IPS DF 19.7 (cell line): ENCODE data around the gene TESK1.

ENCODE experiments used
- DNase-seq: peaks from one replicate; pipeline ENCODE4 v3.0.0-alpha.2; 2013; ENCODE audit warnings: low read depth, low spot score

The TESK1 gene, protein sequence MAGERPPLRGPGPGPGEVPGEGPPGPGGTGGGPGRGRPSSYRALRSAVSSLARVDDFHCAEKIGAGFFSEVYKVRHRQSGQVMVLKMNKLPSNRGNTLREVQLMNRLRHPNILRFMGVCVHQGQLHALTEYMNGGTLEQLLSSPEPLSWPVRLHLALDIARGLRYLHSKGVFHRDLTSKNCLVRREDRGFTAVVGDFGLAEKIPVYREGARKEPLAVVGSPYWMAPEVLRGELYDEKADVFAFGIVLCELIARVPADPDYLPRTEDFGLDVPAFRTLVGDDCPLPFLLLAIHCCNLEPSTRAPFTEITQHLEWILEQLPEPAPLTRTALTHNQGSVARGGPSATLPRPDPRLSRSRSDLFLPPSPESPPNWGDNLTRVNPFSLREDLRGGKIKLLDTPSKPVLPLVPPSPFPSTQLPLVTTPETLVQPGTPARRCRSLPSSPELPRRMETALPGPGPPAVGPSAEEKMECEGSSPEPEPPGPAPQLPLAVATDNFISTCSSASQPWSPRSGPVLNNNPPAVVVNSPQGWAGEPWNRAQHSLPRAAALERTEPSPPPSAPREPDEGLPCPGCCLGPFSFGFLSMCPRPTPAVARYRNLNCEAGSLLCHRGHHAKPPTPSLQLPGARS

DNA sequence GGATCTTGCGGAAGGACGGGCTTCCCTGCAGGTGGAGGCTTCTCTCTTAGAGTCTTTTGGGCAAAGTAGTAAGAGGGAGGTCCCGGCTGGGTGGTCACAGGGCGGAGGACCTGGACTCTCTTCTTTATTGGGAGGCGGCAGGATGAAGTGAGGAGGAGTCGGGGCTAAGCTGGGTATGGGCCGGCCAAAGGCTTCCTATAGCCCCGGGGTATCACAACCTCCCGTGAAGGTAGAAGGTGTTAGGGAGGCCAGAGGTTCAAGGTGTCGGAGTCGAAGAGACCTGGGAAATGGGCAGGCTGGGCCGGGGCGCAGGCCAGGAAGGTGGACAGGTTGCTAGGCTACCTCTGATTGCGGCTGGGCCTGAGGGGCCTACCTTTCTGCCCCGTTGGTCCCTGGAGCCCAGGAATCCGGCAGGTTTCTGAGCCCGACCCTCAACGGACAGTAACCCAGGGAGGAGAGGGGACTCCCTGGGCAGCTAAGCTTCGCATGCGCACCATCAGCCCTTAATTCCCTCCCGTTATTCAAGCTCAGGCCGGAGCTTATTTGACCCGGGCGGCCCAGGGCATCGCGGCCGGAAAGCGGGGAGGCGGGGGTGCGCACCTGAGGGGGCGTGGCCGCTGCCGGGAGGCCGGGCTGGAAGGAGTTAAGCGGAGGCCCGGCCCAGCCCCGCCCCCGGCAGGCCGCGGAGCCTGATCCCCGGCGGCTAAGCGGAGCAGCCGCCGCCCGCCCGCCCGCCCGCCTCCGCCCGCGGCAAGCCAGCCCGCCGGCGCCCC is at the start of gene TESK1:
TESK1 (plus strand) TSS at position 685 of the 773 bp plus-strand sequence. CDS start 358 bp downstream, outside the sequence.
- no peak for DNase-seq

DNA sequence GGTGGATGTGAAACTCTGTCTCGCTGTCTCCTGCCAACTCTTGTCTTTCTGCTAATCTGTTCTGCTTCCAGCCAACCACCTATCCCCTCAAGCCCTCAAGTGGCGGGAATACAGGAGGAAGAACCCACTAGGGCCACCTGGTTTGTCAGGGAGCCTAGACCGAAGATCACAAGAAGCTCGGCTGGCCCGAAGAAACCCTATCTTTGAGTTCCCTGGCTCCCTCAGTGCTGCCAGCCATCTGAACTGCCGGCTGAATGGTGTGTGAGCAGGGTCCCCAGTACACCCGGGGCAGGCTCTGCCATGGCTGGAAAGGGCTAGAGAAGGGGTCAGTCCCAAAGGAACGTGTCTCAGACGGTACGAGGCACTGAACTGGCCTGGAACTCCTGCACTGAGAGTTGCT is 49.2 kb upstream of the TESK1 start:
- DNase-seq, result no peak

DNA sequence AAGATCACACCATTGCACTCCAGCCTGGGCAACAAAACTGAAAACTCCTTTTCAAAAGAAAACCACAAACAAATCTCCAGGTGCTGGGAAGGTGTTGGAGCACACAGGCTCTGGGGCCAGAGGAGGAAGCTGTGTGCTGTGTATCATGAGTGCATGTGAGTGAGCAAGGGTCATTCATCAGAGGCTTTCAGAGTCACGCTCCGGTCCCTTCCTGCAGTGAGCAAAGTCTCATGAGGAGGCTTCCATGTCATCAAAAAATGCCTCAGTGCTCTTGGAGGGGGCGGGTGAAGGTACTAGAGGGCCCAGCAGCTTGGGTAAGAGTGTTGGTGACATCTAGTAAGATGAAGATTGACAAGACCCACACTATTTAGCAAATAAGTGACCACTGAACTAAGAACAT is 48.3 kb upstream of the TESK1 start:
- no peak for DNase-seq

DNA sequence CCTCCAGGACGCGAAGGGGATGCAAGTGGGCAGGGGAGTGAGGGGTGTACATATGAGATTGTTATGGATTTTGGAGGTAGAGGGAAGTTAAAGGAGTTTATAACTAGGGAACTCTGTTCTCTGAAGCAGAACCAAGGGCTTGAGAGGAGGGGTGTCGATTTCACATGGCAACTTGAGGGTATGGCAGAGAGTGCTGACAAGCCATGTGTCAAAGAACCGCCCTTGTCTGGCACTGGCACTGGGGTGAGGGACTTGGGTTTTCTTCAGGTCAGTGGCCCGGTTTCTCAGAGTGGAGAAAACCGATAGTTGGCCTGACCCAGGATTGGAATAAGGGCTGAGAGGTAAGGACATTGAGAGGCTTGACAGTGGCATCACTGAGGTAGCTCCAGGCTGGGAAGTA is 47.7 kb upstream of the TESK1 start:
- DNase-seq, result no peak

DNA sequence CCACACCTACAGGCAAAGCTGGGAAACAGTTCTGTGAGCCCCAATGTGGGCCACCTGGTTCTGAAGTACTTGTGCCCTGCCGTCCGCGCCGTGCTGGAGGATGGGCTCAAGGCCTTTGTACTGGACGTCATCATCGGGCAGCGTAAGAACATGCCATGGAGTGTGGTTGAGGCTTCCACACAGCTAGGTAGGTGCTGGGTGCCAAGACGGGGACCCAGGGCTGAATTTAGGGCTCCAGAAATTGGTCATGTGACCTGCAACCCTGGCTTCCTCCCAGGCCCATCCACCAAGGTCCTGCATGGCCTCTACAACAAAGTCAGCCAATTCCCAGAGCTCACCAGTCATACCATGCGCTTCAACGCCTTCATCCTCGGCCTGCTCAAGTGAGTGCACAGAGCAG is 46.9 kb upstream of the TESK1 start:
- no peak for DNase-seq

DNA sequence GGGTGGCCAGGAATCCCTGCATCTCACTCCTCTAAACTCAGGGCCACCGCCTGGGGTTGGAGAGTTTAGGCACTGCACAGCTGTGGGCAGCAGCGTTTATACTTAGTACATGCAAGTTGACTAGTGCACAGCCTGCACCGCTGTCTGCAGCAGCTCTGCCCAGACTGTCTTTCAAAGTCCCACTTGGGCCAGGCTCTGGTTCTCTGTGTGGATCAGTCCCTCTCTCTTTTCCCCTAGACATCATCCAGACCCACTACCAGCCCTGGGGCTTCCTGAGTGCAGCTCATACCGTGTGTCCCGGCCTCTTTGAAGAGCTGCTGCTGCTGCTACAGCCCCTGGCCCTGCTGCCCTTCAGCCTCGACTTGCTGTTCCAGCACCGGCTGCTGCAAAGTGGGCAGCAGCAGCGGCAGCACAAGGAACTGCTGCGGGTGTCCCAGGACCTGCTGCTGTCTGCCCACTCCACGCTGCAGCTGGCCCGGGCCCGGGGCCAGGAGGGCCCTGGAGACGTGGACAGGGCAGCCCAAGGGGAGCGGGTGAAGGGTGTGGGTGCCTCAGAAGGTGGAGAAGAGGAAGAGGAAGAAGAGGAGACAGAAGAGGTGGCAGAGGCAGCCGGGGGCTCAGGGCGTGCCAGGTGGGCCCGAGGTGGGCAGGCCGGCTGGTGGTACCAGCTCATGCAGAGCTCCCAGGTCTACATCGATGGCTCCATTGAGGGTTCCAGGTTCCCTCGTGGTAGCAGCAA is 45.1 kb upstream of the TESK1 start:
- no peak for DNase-seq

DNA sequence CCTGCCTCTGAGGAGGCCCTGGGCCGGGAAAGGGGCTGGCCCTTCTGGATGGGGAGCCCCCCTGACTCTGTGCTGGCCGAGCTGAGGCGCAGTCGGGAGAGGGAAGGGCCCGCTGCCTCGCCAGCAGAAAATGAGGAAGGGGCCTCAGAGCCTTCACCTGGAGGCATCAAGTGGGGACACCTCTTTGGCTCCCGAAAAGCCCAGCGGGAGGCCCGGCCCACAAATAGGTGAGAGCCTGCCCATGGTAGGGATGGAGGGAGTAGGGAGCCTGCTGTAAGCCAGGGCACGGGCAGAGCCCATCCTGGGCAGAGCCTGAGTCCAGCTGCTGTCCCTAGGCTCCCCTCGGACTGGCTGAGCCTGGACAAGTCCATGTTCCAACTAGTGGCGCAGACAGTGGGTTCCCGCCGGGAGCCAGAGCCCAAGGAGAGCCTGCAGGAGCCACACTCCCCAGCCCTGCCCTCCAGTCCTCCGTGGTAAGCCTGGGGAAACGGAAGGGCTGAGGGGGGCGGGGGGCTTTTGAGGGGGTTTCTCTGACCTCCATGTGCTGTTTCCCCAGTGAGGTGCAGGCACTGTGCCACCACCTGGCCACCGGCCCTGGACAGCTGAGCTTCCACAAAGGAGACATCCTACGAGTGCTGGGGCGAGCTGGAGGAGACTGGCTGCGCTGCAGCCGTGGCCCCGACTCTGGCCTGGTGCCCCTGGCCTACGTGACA is 44.3 kb upstream of the TESK1 start:
- no peak for DNase-seq

DNA sequence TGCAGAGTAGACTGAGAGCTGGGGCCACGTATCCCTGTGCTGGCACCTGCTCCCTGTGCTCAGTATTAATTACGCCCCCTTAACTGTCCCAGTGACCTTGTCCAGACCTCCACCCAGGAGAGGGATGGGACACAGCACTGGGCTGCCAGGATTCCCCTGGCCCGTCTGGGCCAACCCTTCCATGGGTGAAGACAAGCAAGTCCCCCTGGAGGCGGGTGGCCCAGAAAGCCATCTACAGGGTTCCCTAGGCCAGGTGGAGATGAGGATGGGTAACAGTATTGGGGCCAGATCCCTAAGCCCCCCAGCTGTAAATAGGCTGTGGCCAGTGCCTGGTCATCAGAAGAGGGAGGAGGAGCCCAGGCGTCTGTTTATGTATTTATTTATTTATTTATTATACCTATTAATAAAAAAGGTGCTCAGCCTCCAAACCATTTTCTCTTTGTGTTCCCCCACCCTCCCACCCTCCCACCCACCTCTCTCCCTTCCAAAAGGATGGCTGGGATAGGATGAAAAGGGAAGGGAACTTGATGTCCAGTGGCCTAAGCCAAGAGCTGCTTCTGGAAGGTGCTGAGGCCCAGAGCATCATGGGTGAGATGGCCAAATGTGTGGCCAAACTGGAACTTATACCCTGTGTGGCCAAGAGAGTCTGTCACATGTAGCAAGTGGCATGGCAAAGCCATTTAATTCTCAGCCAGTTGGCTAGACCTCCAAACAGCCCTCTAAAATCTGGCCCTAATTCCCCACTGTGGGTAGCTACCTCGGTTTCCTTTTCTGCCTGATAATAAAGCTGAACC is 43.4 kb upstream of the TESK1 start:
- DNase-seq, result no peak

DNA sequence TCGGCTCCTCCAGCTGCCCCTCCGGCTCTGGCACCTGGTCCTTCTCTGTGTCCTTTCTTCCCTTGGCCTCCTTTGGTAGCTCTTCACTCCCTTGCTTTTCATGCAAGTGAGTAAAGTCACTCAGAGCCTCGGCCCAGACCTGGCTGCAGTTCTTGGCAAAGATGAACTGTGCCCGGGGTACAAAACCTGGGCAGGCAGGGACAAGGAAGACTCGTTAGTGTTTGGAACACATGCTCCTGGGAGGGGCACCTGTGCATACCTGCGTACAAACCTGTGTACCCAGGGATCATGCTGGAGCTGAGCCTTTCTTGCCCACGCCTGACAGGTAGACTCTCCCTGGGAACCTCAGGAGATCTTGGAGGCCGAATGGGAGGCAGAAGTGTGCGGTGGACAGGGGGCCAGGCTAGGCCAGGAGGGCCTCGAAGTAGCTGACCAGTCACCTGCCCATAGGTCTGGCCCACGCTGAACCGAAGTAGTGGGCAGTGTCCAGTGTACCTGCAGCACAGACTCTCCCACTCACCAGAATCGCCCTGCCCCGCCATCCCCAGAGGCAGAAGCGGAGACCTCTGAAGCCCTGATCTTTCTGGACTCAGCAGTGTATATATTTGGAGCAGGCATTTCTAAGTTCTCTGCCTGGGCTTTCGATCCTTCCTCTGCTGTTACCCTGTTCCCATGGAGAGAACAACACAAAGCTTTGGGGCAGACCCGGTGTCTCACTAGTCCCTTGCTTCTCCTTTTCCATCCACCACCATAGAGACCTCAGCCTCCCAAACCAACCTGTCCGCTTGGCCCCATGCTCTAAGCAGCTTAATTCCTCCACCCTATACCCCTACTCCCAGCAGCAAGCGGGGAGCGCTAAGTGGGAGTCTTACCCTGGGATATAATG is 41.9 kb upstream of the TESK1 start:
- DNase-seq, result no peak

DNA sequence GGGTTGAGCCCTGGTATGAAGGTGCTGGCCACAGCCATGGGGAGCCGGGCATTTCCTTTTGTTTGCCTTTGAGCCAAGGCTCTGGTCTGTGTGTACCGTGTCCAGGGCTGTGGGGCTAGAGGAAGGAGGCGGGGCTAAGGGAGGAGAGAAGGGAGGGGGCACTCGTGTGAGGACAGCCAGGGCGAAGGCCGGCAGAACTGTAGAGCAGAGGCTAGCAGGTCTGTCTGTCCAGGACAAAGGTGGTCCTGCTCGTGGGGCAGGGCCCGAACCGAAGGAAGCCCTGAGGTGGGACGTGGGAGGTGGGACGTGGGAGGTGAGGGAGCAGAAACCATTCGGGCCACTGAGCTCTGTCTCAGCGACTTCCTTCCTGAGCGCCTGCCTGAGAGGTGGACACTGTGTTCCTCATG is 41.3 kb upstream of the TESK1 start:
- DNase-seq, result no peak

DNA sequence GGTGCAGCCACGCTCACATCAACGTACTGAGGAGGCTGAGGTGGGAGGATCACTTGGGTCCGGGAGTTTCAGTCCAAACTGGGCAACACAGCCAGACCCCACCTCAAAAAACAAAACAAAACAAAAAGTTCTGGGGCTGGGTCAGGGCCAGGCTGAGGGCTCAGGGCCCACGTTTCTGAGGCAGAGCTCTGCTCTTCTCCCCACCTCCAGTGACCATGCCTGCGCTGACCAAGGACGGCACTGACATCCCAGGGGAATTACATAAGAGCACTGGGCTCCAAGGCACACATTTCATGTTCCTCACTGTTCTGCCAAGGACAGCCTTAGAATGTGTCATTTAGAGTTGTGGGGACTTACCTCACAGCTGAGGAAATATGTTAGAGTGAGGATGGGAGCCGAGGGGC is 40.4 kb upstream of the TESK1 start:
- DNase-seq, result no peak

DNA sequence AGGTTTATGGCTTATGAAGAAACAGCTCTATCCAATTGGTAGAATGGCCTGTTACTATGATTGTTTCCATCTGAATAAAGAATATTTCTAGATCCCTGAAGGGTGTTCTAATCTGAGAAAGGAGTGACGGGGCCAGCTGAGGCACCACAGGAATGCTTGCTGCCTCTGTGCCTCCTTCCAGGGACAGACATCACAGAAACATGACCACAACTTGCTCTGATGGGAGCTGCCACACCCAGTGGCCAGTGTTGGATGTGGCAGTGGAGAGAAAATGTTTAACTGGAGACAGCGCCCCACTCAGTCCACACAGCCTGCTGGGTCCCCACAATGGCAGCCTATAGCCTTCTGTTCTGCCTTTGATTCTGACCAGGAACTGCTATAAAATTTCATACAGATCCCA is 38.6 kb upstream of the TESK1 start:
- DNase-seq, result no peak

DNA sequence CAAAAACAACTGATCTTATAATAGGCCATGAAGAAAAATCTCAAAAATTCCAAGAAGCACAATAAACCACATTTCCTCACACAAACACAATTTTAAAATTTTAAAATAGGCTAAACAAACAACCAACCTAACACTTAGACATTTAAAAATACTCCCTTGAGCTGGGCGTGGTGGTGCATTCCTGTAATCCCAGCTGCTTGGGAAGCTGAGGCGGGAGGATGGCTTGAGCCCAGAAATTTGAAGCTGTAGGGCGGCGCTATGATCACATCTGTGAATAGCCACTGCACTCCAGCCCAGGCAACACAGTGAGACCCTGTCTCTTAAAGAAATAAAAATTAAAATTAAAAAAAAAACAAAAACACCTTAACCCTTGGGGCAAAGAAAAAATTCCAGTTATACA is 36.9 kb upstream of the TESK1 start:
- no peak for DNase-seq

DNA sequence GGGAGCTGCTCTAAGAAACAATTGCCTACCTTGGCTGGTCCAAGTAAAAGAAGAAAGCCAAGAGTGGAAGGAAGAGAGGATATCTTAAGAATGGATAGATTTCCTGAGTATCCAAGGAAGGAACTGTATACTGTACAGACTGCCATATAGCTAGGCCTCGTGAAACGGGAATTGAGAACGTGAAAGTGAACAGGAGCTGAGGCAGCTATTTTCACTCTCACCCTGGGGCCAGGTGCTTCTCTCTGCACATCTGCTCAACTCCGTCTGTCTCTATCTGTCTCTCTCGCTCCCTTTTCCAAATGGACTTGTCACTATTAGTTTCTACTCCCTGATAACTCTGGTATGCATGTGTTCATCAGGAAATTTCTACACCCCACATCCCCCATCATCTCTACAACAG is 35.9 kb upstream of the TESK1 start:
- no peak for DNase-seq

DNA sequence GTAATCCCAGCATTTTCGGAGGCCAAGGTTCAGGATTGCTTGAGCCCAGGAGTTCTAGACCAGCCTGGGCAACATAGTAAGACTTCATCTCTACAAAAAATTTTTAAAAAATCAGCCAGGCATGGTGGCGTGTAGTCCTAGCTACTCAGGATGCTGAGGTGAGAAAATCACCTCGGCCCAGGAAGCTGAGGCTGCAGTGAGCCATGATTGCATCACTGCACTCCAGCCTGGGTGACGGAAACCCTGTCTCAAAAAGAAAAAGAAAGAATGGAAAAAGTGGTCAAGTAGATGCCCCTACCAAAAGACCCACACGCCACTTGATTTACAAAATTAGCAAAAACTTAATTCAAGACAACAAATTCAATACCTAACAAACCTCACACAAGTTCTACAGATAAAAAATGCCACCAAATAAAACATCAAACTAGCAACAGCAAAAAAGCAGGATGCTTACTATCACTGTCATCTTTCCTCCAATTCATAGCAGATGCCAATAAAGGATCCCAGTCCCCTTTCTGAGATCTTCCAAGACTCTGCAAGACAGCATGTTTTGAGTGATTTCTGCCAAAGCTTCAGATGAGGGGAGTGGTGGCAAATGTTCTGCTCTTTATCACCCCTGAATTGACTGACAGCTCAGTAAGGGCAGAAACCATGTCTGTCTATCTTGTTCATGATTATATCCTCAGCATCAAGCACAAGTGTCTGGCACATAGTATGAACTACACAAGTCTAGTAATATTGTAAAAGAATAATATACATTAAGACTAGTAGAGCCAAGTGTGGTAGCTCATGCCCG is 34.2 kb upstream of the TESK1 start:
- DNase-seq, result no peak

DNA sequence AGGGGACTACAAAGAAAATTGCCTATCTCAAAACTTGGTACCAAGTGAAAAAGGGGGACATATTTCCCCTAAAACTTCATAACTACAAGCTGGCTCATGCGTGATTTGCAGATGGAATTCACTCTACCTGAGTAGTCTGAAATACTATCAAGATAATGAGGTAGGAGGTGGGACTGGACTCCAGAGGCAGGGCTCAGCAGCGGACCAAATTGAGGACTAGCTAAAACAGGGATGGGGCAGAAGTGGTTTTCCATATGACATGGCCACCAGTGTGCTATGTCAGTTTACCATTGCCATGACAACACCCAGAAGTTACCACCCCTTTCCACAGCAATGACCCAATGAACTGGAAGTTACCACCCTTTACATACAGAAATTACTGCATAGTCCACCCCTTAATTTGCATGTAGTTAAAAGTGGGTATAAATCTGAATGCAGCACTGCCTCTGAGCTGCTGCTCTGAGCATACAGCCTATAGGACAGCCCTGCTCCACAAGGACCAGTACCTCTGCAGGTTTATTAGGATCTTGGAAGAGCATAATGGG is 30.4 kb upstream of the TESK1 start:
- DNase-seq, result no peak

DNA sequence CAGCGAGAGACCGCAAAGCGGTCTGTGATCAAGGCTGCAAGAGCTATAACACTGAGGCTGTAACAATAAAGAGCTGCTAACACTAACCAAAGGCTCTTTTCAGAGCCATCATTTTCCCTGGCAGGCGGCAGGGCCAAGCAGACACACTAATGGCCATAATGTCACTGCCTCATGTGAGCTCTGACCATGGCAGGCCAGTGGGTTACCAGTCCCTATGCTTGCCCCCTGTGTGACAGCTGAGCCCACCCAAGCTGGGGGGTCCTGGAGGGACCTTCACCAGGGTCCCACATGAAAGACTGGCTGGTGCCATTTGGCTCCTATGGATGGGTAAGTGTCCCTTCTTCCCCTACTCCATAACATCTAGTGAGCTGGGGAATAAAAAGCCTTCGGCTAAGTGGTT is 29.6 kb upstream of the TESK1 start:
- no peak for DNase-seq

DNA sequence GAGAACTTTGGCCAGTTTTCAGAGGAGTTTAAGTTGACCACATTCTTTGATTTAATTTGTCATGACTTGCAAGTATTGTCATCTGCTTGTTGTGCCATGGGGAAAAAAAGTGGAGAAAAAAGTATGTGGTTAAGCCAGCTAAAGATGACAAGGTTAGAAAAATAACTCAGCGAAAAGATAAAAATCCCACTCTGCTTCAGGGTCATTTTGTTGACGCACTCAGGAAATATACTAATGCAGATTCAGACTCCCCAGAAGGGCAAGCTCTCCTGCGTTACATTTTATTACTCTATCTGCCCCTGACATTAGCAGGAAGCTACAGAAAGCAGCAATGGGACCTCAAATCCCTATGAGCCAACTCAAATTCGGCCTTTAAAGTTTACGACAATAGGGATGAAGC is 27.6 kb upstream of the TESK1 start:
- no peak for DNase-seq
